GM06990 (cell line): ENCODE data around the gene ROMO1.

Experiments used
- DNase-seq: peaks from one replicate; pipeline ENCODE4 v3.0.0-alpha.2; 2011; ENCODE audit not compliant: insufficient read length; ENCODE audit errors: extremely low read depth
- H3K27me3 ChIP-seq: replicated peaks from 2 replicates; pipeline ENCODE4 v1.6.0; 2011; ENCODE audit warnings: low read length; ENCODE audit not compliant: control insufficient read depth, insufficient read depth
- H3K36me3 ChIP-seq: 2 replicates; pipeline ENCODE4 v1.5.1; 2011; ENCODE audit warnings: low read length; ENCODE audit not compliant: control insufficient read depth, insufficient read depth
- H3K4me3 ChIP-seq: replicated peaks from 2 replicates; pipeline ENCODE4 v1.5.1; 2011; ENCODE audit warnings: low read depth, mild to moderate bottlenecking, control low read depth, low read length
- CTCF ChIP-seq: IDR thresholded peaks from 2 replicates; pipeline ENCODE4 v1.5.1; 2011; ENCODE audit warnings: low read length, control low read depth, mild to moderate bottlenecking, inconsistent platforms; ENCODE audit not compliant: insufficient read depth, poor library complexity, severe bottlenecking

The ROMO1 gene

DNA sequence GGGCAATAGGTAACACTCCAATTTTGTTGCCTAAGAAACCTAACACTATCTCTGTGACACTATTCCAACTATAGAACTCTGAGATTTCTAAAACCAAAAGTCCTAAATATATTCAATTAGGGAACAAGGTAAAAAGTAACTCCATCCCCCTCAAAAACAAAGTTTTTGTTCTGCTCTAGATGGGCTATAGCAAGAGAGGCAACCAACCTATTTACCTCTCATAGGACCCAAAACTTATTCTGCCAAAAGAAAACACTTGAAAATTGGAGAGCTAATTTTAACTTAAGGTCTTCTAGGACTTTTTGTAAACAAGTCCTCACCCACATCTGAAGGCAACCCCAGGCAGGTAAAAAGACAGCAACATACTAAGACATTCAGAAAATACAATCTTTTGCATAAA is 35.2 kb downstream of the ROMO1 start:
- peaks cover 20% of the 10 kb centered on the region for H3K36me3 ChIP-seq
- TF ChIP-seq CTCF = no peak
- no peaks in the 10 kb centered on the region for H3K27me3 ChIP-seq
- H3K4me3 ChIP-seq = no peak overlapping the region
- no peak for DNase-seq

DNA sequence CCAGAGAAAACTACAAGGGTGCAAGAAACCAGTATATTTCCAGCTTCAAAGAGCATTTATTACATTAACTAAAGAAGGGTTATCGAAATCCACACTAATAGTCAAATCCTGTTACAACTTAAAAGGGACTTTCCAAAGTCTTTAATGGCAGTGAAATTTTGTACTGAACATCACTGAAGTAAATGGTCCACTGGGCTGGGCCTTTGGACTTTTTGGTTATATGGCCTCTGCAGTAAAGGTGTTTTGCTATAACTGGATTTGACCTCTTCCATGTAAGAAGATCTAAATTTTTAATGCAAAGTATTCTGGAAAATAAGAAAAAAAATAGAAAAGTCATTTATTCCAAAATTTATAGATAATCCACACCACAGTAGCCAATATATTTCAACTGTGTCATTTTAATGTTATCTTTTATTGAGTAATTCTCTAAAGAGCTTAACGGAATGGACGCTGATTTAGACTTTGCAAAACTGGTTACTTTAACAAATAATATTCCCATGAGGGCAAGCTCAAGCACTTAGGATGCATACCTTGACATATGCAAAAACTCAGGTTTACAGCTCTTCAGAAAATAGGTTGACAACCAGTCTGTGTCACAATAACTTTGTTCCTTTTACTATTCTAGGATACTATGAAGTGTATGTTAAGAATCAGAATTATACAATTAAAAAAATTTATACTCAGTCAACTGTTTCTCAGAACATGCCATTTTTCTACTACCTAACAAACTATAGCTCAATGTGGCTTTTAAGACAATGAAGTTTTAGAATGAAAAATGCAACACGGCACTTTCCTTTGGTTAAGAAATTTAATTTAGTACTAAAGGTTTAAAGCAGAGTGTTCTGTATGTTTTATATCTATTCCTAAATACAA is 35.8 kb downstream of the ROMO1 start:
- no peak for TF ChIP-seq CTCF
- Histone ChIP-seq H3K27me3 (no peaks in the 10 kb centered on the region), H3K4me3 (no peak overlapping the region), H3K36me3 (peaks cover 19% of the 10 kb centered on the region)
- DNase-seq = no peak

GRCh38 chr20:35735826-35736470 is 36.7 kb downstream of the ROMO1 start:
- DNase-seq = no peak
- H3K36me3 ChIP-seq = peaks cover 21% of the 10 kb centered on the region
- no peak for TF ChIP-seq CTCF
- no peaks in the 10 kb centered on the region for H3K27me3 ChIP-seq
- H3K4me3 ChIP-seq = no peak overlapping the region

GRCh38 chr20:35737865-35738333 is 38.7 kb downstream of the ROMO1 start:
- Histone ChIP-seq H3K4me3 (no peak overlapping the region), H3K36me3 (peaks cover 17% of the 10 kb centered on the region), H3K27me3 (no peaks in the 10 kb centered on the region)
- no peak for DNase-seq
- TF ChIP-seq CTCF = no peak

- H3K36me3 ChIP-seq = peaks cover 14% of the 10 kb centered on the region
- DNase-seq = no peak
- TF ChIP-seq CTCF = no peak
- H3K27me3 ChIP-seq = no peaks in the 10 kb centered on the region
- H3K4me3 ChIP-seq = no peak overlapping the region
These were observed 39.4 kb downstream of the ROMO1 start for GRCh38 chr20:35738410-35739179.
